ENCODE measurements around the gene SEMA7A. TPM values are rescaled to one million over a fixed set of nuclear protein-coding genes. Genes with fewer than 3 reads are reported as not detected.

SEMA7A gene
- total RNA-seq, 1 donor = 5.9 TPM

GRCh38 chr15:74427607-74428441 lies 5.9 kb downstream of the SEMA7A start:
- H3K9me3 ChIP-seq (ENCODE audit: low read depth, low read length) = no peaks in the 10 kb centered on the region

GRCh38 chr15:74426404-74427281 lies 7.1 kb downstream of the SEMA7A start:
- H3K27me3 ChIP-seq (ENCODE audit: insufficient read depth, low read length) = no peaks in the 10 kb centered on the region
- H3K4me3 ChIP-seq (ENCODE audit: low read length) = no peak overlapping the region
- H3K9me3 ChIP-seq (ENCODE audit: low read depth, low read length) = no peaks in the 10 kb centered on the region
- H3K4me1 ChIP-seq (ENCODE audit: insufficient read depth, low read length) = peaks cover 38% of the 10 kb centered on the region

More at GRCh38 chr15:74427607-74428441, 5.9 kb downstream of the SEMA7A start:
- H3K27me3 ChIP-seq (ENCODE audit: insufficient read depth, low read length) = peaks cover 8% of the 10 kb centered on the region
- H3K4me3 ChIP-seq (ENCODE audit: low read length) = no peak overlapping the region
- peaks cover 38% of the 10 kb centered on the region for H3K4me1 ChIP-seq (ENCODE audit: insufficient read depth, low read length)

- Histone ChIP-seq H3K9me3 (ENCODE audit: low read depth, low read length) (no peaks in the 10 kb centered on the region), H3K27me3 (ENCODE audit: insufficient read depth, low read length) (no peaks in the 10 kb centered on the region), H3K4me1 (ENCODE audit: insufficient read depth, low read length) (peaks cover 30% of the 10 kb centered on the region)
Observed at GRCh38 chr15:74425630-74426029, 8.1 kb downstream of the SEMA7A start.

GRCh38 chr15:74424901-74425528 lies 8.7 kb downstream of the SEMA7A start:
- no peaks in the 10 kb centered on the region for H3K27me3 ChIP-seq (ENCODE audit: insufficient read depth, low read length)
- peaks cover 36% of the 10 kb centered on the region for H3K4me1 ChIP-seq (ENCODE audit: insufficient read depth, low read length)
- no peaks in the 10 kb centered on the region for H3K9me3 ChIP-seq (ENCODE audit: low read depth, low read length)
- H3K4me3 ChIP-seq (ENCODE audit: low read length) = no peak overlapping the region

More at GRCh38 chr15:74425630-74426029, 8.1 kb downstream of the SEMA7A start:
- H3K4me3 ChIP-seq (ENCODE audit: low read length) = no peak overlapping the region

GRCh38 chr15:74423431-74424257 lies 10.1 kb downstream of the SEMA7A start:
- Histone ChIP-seq H3K9me3 (ENCODE audit: low read depth, low read length) (no peaks in the 10 kb centered on the region), H3K4me1 (ENCODE audit: insufficient read depth, low read length) (peaks cover 23% of the 10 kb centered on the region), H3K4me3 (ENCODE audit: low read length) (no peak overlapping the region), H3K27me3 (ENCODE audit: insufficient read depth, low read length) (no peaks in the 10 kb centered on the region)

GRCh38 chr15:74422652-74423430 lies 10.9 kb downstream of the SEMA7A start:
- no peaks in the 10 kb centered on the region for H3K27me3 ChIP-seq (ENCODE audit: insufficient read depth, low read length)

GRCh38 chr15:74422265-74422651 lies 11.5 kb downstream of the SEMA7A start:
- Histone ChIP-seq H3K27me3 (ENCODE audit: insufficient read depth, low read length) (no peaks in the 10 kb centered on the region), H3K4me3 (ENCODE audit: low read length) (no peak overlapping the region), H3K4me1 (ENCODE audit: insufficient read depth, low read length) (peaks cover 16% of the 10 kb centered on the region), H3K9me3 (ENCODE audit: low read depth, low read length) (no peaks in the 10 kb centered on the region)

More at GRCh38 chr15:74422652-74423430, 10.9 kb downstream of the SEMA7A start:
- no peak overlapping the region for H3K4me3 ChIP-seq (ENCODE audit: low read length)
- no peaks in the 10 kb centered on the region for H3K9me3 ChIP-seq (ENCODE audit: low read depth, low read length)
- H3K4me1 ChIP-seq (ENCODE audit: insufficient read depth, low read length) = peaks cover 16% of the 10 kb centered on the region

- no peaks in the 10 kb centered on the region for H3K9me3 ChIP-seq (ENCODE audit: low read depth, low read length)
- H3K4me1 ChIP-seq (ENCODE audit: insufficient read depth, low read length) = peaks cover 16% of the 10 kb centered on the region
- no peaks in the 10 kb centered on the region for H3K27me3 ChIP-seq (ENCODE audit: insufficient read depth, low read length)
- no peak overlapping the region for H3K4me3 ChIP-seq (ENCODE audit: low read length)
Observed at GRCh38 chr15:74421302-74422245, 12.2 kb downstream of the SEMA7A start.

GRCh38 chr15:74420193-74420905 lies 13.4 kb downstream of the SEMA7A start:
- Histone ChIP-seq H3K4me1 (ENCODE audit: insufficient read depth, low read length) (peaks cover 16% of the 10 kb centered on the region), H3K9me3 (ENCODE audit: low read depth, low read length) (no peaks in the 10 kb centered on the region), H3K27me3 (ENCODE audit: insufficient read depth, low read length) (no peaks in the 10 kb centered on the region), H3K4me3 (ENCODE audit: low read length) (no peak overlapping the region)

GRCh38 chr15:74419432-74419831 lies 14.3 kb downstream of the SEMA7A start:
- H3K9me3 ChIP-seq (ENCODE audit: low read depth, low read length) = no peaks in the 10 kb centered on the region
- no peak overlapping the region for H3K4me3 ChIP-seq (ENCODE audit: low read length)
- H3K27me3 ChIP-seq (ENCODE audit: insufficient read depth, low read length) = no peaks in the 10 kb centered on the region
- H3K4me1 ChIP-seq (ENCODE audit: insufficient read depth, low read length) = peaks cover 16% of the 10 kb centered on the region

GRCh38 chr15:74418575-74419338 lies 15.0 kb downstream of the SEMA7A start:
- Histone ChIP-seq H3K27me3 (ENCODE audit: insufficient read depth, low read length) (no peaks in the 10 kb centered on the region), H3K4me3 (ENCODE audit: low read length) (no peak overlapping the region), H3K4me1 (ENCODE audit: insufficient read depth, low read length) (peaks cover 16% of the 10 kb centered on the region), H3K9me3 (ENCODE audit: low read depth, low read length) (no peaks in the 10 kb centered on the region)

GRCh38 chr15:74417670-74418069 lies 16.1 kb downstream of the SEMA7A start:
- no peaks in the 10 kb centered on the region for H3K9me3 ChIP-seq (ENCODE audit: low read depth, low read length)
- H3K4me1 ChIP-seq (ENCODE audit: insufficient read depth, low read length) = peaks cover 10% of the 10 kb centered on the region
- no peak overlapping the region for H3K4me3 ChIP-seq (ENCODE audit: low read length)
- H3K27me3 ChIP-seq (ENCODE audit: insufficient read depth, low read length) = no peaks in the 10 kb centered on the region
